IMR-90 (cell line): Measurements from ENCODE around the gene KAZN.

Experiments
- BHLHE40 ChIP-seq: fragments of 150-350 bp; IDR thresholded peaks from 2 replicates; pipeline ENCODE4 v1.6.1; 2016; ENCODE audit warnings: mild to moderate bottlenecking, low read depth, low read length
- CEBPB ChIP-seq: IDR thresholded peaks from 2 replicates; pipeline ENCODE4 v1.6.1; 2012; ENCODE audit warnings: low read depth, low read length, improper control_type of control experiment
- FOS ChIP-seq: fragments of 150-350 bp; IDR thresholded peaks from 2 replicates; pipeline ENCODE4 v1.6.1; 2016; ENCODE audit warnings: low read depth, low read length
- MXI1 ChIP-seq: IDR thresholded peaks from 2 replicates; pipeline ENCODE4 v1.6.1; 2012; ENCODE audit warnings: low read depth, mild to moderate bottlenecking, low read length, moderate library complexity, borderline replicate concordance
- NFE2L2 ChIP-seq: fragments of 150-350 bp; IDR thresholded peaks from 2 replicates; pipeline ENCODE4 v1.6.1; 2016; ENCODE audit warnings: low read depth, mild to moderate bottlenecking, low read length
- POLR2A ChIP-seq: IDR thresholded peaks from 2 replicates; pipeline ENCODE4 v1.6.1; 2012; ENCODE audit warnings: mild to moderate bottlenecking, low read depth, low read length
- RAD21 ChIP-seq: IDR thresholded peaks from 2 replicates; pipeline ENCODE4 v1.6.1; 2012; ENCODE audit warnings: low read length, improper control_type of control experiment
- RCOR1 ChIP-seq: IDR thresholded peaks from 2 replicates; pipeline ENCODE4 v1.6.1; 2012; ENCODE audit warnings: mild to moderate bottlenecking, low read length, improper control_type of control experiment; ENCODE audit not compliant: insufficient replicate concordance
- RFX5 ChIP-seq: IDR thresholded peaks from 2 replicates; pipeline ENCODE4 v1.8.0; 2012; ENCODE audit warnings: low read depth, mild to moderate bottlenecking, low read length, moderate library complexity
- SMC3 ChIP-seq: fragments of 150-350 bp; IDR thresholded peaks from 2 replicates; pipeline ENCODE4 v1.6.1; 2016; ENCODE audit warnings: low read depth, mild to moderate bottlenecking, antibody characterized with exemption, low read length, moderate library complexity
- TF ChIP-seq, protein P1 (sequence below): conservative IDR thresholded peaks from 2 replicates; pipeline ENCODE4 v1.5.1; 2012; ENCODE audit warnings: mild to moderate bottlenecking, low read depth, low read length, improper control_type of control experiment
- TF ChIP-seq, protein P2 (sequence below): fragments of 150-350 bp; IDR thresholded peaks from 2 replicates; pipeline ENCODE4 v1.6.1; 2016; ENCODE audit warnings: low read depth, mild to moderate bottlenecking, low read length, moderate library complexity, borderline replicate concordance

DNA sequence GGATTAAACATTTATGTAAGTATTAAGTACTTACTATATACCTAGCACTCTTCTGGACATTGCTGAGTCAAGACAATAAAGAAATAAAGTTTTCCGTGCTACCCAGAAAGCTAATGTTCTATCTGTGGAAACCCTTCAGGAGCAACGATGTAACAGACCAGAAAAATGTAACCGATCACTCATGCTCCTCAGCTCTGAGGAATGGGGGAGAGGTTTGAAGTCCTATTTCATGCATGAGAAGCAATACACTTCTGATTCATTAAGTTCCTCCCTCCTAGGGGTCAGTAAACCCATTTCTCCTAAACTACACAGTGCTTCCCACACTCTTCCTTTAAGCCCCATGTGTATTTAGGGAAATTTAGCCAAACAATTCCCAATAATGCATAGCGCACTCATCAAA is 25.6 kb upstream of the KAZN start:
- TF ChIP-seq, protein P1, sequence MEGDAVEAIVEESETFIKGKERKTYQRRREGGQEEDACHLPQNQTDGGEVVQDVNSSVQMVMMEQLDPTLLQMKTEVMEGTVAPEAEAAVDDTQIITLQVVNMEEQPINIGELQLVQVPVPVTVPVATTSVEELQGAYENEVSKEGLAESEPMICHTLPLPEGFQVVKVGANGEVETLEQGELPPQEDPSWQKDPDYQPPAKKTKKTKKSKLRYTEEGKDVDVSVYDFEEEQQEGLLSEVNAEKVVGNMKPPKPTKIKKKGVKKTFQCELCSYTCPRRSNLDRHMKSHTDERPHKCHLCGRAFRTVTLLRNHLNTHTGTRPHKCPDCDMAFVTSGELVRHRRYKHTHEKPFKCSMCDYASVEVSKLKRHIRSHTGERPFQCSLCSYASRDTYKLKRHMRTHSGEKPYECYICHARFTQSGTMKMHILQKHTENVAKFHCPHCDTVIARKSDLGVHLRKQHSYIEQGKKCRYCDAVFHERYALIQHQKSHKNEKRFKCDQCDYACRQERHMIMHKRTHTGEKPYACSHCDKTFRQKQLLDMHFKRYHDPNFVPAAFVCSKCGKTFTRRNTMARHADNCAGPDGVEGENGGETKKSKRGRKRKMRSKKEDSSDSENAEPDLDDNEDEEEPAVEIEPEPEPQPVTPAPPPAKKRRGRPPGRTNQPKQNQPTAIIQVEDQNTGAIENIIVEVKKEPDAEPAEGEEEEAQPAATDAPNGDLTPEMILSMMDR, result no peak
- no peak for TF ChIP-seq POLR2A
- no peak for TF ChIP-seq RCOR1
- TF ChIP-seq, protein P2, sequence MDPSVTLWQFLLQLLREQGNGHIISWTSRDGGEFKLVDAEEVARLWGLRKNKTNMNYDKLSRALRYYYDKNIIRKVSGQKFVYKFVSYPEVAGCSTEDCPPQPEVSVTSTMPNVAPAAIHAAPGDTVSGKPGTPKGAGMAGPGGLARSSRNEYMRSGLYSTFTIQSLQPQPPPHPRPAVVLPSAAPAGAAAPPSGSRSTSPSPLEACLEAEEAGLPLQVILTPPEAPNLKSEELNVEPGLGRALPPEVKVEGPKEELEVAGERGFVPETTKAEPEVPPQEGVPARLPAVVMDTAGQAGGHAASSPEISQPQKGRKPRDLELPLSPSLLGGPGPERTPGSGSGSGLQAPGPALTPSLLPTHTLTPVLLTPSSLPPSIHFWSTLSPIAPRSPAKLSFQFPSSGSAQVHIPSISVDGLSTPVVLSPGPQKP, result no peak
- TF ChIP-seq NFE2L2, result no peak
- TF ChIP-seq FOS, result no peak
- TF ChIP-seq BHLHE40, result no peak
- no peak for TF ChIP-seq RFX5
- TF ChIP-seq MXI1, result no peak
- no peak for TF ChIP-seq RAD21
- TF ChIP-seq CEBPB, result no peak
- TF ChIP-seq SMC3, result no peak
